ENCODE measurements around the gene AMBP. TPM values are rescaled to one million over a fixed set of nuclear protein-coding genes. Genes with fewer than 3 reads are reported as not detected.

Gene AMBP
- total RNA-seq, 2 donors from 2014 or later, result 1.5 to 5.7 TPM

DNA sequence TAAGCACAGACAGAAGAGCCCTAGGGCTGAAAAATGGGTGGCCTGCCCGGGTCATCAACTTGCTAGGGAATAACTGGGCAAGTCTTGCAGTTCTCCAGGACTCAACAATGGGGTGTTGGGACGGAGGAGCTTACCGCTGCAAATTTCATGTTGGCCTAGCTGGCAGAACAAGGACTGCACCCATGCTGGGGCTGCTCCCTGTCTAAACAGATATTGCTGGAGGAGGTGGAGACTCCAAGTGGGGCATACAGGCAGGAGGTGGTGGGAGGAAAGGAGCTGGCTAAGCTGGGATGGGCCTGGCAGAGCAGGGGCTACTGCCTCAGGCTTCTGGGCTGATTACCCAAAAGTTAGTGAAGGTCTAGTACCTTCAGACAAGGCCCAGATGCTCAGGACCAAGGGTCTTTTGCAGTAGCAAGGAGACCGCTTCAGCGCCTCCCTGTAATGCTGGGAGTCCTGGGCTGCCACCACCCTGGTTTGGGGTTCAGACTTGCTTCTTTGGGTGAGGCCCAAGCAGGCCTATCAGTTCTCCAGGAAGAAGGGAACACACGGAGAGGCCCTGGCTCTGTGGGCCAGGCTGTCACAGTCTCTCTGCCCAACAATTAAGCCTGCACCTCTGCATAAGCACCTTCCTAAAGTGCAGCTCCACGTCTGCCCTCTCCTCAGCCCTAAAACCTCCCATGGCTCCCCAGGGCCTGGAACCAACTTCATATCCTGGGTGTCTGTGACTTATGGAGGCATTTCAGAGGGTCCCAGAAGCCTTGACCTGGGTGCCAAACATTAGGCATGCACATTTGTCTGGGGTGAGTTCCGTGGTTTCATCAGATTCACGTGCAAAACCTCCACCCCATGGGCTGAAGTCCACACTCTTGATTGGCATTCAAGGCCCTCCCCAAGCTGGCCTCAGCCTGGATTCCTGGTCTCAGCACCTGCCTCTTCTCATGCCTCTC, 45.2 kb upstream of the AMBP start:
- no peak overlapping the region for H3K9ac ChIP-seq (ENCODE audit: low read depth in 2 of 2, low read length in 2 of 2)
- H3K4me3 ChIP-seq, result no peak overlapping the region
- H3K4me1 ChIP-seq, result no peaks in the 10 kb centered on the region
- no peaks in the 10 kb centered on the region for H3K27me3 ChIP-seq
- H3K36me3 ChIP-seq, result no peaks in the 10 kb centered on the region
- TF ChIP-seq, protein P1, sequence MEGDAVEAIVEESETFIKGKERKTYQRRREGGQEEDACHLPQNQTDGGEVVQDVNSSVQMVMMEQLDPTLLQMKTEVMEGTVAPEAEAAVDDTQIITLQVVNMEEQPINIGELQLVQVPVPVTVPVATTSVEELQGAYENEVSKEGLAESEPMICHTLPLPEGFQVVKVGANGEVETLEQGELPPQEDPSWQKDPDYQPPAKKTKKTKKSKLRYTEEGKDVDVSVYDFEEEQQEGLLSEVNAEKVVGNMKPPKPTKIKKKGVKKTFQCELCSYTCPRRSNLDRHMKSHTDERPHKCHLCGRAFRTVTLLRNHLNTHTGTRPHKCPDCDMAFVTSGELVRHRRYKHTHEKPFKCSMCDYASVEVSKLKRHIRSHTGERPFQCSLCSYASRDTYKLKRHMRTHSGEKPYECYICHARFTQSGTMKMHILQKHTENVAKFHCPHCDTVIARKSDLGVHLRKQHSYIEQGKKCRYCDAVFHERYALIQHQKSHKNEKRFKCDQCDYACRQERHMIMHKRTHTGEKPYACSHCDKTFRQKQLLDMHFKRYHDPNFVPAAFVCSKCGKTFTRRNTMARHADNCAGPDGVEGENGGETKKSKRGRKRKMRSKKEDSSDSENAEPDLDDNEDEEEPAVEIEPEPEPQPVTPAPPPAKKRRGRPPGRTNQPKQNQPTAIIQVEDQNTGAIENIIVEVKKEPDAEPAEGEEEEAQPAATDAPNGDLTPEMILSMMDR (IDR thresholded peaks at IDR 0.05), result no peak
- H3K9me3 ChIP-seq, result no peaks in the 10 kb centered on the region
- no peak for DNase-seq
- no peak overlapping the region for H3K27ac ChIP-seq
- intact Hi-C loops (cut with DNase I), result no loop called here

DNA sequence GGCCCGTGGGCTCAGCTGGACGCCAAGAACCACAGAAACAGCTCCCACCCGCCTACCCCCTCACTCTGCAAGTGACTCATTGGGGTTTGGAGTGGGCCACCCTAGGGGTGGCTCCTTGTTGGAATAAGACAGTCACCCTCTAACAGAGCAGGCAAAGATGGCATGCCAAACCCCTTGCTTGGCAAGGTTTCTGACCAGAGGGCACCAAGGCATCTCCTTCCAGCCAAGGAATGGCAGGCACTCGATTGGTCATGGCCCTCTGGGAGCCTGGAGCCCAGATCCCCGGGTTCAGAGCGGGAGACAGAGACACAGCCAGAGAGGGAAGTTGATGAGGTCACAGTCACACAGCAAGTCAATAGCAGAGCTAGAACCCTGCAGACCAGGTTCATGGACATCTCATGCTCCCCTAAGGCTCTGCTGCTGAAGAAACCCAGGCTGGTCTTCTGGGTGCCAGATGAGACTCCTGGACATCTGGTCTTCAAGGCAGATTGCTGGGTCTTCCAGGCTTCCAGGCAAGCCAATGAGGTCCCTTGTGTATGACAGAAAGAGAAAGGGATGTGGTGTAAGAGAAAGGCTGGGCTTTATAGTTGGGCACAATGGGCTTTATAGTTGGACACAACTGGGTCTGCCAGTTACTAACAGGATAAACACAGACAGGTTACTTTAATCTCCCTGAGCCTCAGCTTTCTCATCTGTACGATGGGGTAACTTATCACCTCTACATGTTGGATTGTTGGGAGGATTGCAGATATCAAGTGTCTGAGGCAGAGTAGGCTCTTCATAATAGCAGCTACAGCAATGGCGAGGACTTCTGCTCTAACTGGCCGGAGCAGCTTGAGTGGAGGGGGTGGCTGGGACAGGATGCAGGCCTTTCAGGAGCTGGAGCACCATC, 44.3 kb upstream of the AMBP start:
- intact Hi-C loops (cut with DNase I), result no loop called here
- no peak for DNase-seq
- Histone ChIP-seq H3K4me1 (no peaks in the 10 kb centered on the region), H3K9ac (ENCODE audit: low read depth in 2 of 2, low read length in 2 of 2) (no peak overlapping the region), H3K4me3 (no peak overlapping the region), H3K36me3 (no peaks in the 10 kb centered on the region), H3K9me3 (no peaks in the 10 kb centered on the region), H3K27me3 (no peaks in the 10 kb centered on the region), H3K27ac (no peak overlapping the region)
- TF ChIP-seq, protein P1 (IDR thresholded peaks at IDR 0.05), result no peak

DNA sequence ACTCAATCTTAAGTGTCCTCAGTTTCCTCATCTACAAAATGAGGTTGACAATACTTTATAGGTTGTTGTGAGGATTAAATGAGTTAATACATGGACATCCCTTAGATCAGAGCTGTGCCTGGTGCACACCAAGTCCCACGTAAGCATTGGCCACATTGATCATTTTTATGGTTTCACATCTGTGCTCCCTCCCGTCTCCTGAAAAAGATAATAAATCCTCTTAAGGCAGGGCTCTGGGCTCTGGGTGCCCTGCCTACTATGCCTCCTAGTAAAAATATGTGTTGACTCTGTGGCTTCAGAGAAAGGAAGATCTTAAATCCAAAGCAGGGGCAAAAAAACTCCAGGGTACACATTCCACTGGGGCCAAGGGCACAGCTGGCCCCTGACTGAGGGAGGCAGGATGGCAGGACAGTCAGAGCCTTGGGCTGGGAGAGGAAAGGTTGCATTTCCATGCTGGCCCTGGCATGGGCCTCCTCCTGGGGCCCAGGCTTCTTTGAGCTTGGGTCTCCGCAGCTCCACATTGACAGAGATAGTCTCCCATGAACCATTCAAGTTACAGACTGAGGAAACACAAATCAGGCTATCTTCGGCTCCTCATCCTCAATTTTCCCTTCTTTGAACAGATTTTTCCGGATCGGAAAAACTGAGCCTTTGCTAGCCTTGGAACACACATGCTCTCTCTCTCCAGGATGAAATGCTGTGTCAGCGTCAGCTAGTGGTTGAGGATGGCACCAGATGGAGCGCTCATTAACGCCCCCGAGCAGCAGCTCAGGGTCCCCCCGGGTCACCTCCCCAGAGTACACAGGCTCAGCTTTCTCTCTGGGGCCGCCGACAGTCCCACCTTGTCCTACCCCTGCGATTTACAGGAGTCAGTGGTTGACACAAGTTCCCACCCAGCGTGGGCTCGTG, 43.4 kb upstream of the AMBP start:
- H3K4me1 ChIP-seq, result no peaks in the 10 kb centered on the region
- intact Hi-C loops (cut with DNase I), result no loop called here
- no peak overlapping the region for H3K4me3 ChIP-seq
- no peaks in the 10 kb centered on the region for H3K9me3 ChIP-seq
- H3K36me3 ChIP-seq, result no peaks in the 10 kb centered on the region
- H3K27ac ChIP-seq, result no peak overlapping the region
- no peak for DNase-seq
- TF ChIP-seq, protein P1 (IDR thresholded peaks at IDR 0.05), result no peak
- H3K27me3 ChIP-seq, result no peaks in the 10 kb centered on the region
- H3K9ac ChIP-seq (ENCODE audit: low read depth in 2 of 2, low read length in 2 of 2), result no peak overlapping the region

DNA sequence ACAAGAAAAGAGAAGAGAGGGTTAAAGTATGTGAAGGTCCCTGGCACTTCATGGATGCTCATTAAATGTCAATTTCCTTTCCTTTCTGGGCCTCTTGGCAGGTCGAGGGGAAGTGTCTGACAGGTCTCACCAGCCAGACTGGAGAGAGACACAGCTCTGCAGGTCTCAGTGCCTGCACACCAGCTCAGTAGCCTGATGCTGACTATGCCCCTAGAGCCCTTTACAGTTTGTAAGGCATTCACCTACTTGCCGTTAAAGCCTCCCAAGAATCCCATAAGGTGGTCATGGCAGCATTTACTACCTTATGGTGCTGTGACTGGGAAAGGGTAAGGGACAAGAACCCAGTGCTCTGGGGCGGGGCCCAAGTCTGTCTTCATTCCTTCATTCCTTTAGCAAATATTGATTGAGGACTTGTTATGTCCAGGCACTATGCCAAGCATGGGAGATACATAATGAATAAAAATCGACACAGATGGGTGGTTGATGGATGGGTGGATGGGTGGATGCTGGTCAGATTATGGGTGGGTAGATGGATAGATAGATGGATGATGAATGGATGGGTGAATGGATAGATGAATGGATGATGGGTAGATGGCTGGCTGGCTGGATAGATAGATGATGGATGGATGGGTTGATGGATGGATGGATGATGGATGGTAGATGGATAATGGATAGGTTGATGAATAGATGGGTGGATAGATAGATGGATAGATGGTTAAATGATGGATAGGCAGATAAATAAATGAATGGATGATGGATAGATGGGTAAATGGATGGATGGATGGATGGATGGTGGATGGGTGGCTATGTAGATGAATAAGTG, 42.3 kb upstream of the AMBP start:
- no peaks in the 10 kb centered on the region for H3K4me1 ChIP-seq
- TF ChIP-seq, protein P1 (IDR thresholded peaks at IDR 0.05), result no peak
- peak; percentile 43 for DNase-seq
- no peak overlapping the region for H3K27ac ChIP-seq
- H3K4me3 ChIP-seq, result no peak overlapping the region
- H3K27me3 ChIP-seq, result no peaks in the 10 kb centered on the region
- H3K9ac ChIP-seq (ENCODE audit: low read depth in 2 of 2, low read length in 2 of 2), result no peak overlapping the region
- intact Hi-C loops (cut with DNase I), result no loop called here
- H3K9me3 ChIP-seq, result no peaks in the 10 kb centered on the region
- H3K36me3 ChIP-seq, result no peaks in the 10 kb centered on the region

All from colonic mucosa (tissue), 4 donors.